Ascending aorta (tissue), 2 donors: ENCODE data around the gene ACCS. TPM values are rescaled to one million over a fixed set of nuclear protein-coding genes. Genes with fewer than 3 reads are reported as not detected.
A peak's percentile ranks its signal among the peaks of the same experiment; 100 is the strongest.

Experiments used
- DNase-seq, 2 donors: peaks; one replicate each; pipeline ENCODE4 v3.0.0-alpha.2; 2019; ENCODE audit warnings: low spot score in 2 of 2
- H3K27ac ChIP-seq, 2 donors: fragments of 200-600 bp; sonication (generic); one replicate each; pipeline ENCODE4 v1.5.1; 2016 to 2017; ENCODE audit warnings: mild to moderate bottlenecking in 1 of 2
- H3K27me3 ChIP-seq: fragments of 200-600 bp; sonication (generic); one replicate; pipeline ENCODE4 v1.5.1; 2017
- H3K36me3 ChIP-seq, 2 donors: fragments of 200-600 bp; sonication (generic); one replicate each; pipeline ENCODE4 v1.5.1; 2016
- H3K4me1 ChIP-seq, 2 donors: fragments of 200-600 bp; sonication (generic); one replicate each; pipeline ENCODE4 v1.5.1; 2016 to 2017; ENCODE audit warnings: mild to moderate bottlenecking in 1 of 2
- H3K4me3 ChIP-seq, 2 donors: fragments of 200-600 bp; sonication (generic); one replicate each; pipeline ENCODE4 v1.5.1; 2016 to 2017; ENCODE audit warnings: mild to moderate bottlenecking in 1 of 2
- H3K9me3 ChIP-seq, 2 donors: fragments of 200-600 bp; sonication (generic); one replicate each; pipeline ENCODE4 v1.5.1; 2016
- CTCF ChIP-seq, 3 experiments: fragments of 200-600 bp in 2 of 3; fragments of 450-650 bp in 1 of 3; sonication (generic) in 2 of 3; IDR thresholded peaks; one replicate each; pipeline ENCODE4 v1.5.1; 2016 to 2019; ENCODE audit warnings: antibody characterized with exemption in 3 of 3, mild to moderate bottlenecking in 1 of 3, moderate library complexity in 1 of 3
- intact Hi-C: fragments of 100-400 bp; cut with DNase I; formaldehyde crosslinking; loops from one replicate; pipeline ENCODE4 v1.15.1; 2023
- total RNA-seq: library from RNA; depleted of rRNA; stranded (reverse); fragments of >200 nt; gene quantifications from one replicate; pipeline ENCODE4 v1.1.0, GENCODE V29; 2016

The ACCS gene
- total RNA-seq, 1 donor from 2014 or later = 8.5 TPM

DNA sequence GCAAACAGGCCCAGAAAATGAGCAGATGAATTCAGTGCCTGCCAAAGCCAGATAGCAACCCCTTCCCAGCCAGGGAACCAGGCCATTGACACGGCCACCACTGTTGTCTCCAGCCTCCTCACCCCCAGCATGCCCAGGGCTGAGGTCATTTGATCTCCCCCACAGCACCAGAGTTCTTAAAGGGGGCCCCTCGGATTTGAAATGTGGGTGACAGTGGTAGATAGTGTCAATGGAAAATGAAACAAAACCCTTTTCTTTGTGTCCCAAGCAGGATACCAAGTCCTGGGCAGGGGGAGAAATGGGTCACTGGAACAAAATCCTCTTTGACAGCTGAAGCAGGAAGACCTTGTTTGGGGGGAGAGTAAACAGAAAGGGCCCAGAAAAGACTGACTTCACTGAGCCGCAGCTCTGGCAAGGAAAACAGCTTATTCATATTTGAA is 32.6 kb upstream of the ACCS start:
- Histone ChIP-seq H3K4me1 (peaks cover 33 to 50% of the 10 kb centered on the region in 2 donors), H3K4me3 (no peak overlapping the region)

GRCh38 chr11:44033856-44034255 is 32.2 kb upstream of the ACCS start:
- TF ChIP-seq CTCF (IDR thresholded peaks at IDR 0.05) = no peak
- peak overlapping the region; percentile 92 to 96 for H3K27ac ChIP-seq
- peaks cover 33 to 46% of the 10 kb centered on the region in 2 donors for H3K4me1 ChIP-seq
- DNase-seq = no peak
- H3K9me3 ChIP-seq = no peaks in the 10 kb centered on the region
- no peaks in the 10 kb centered on the region for H3K27me3 ChIP-seq
- H3K4me3 ChIP-seq = no peak overlapping the region
- intact Hi-C loops = loop anchor here (5.0 kb wide), 3 partner anchors 72 to 347 kb away; no protein-coding TSS in a partner anchor
- H3K36me3 ChIP-seq = no peaks in the 10 kb centered on the region

More for the DNA sequence above, 32.6 kb upstream of the ACCS start:
- DNase-seq = no peak
- H3K27ac ChIP-seq = peak overlapping the region; percentile 92 to 96
- TF ChIP-seq CTCF (IDR thresholded peaks at IDR 0.05) = no peak
- no peaks in the 10 kb centered on the region for H3K36me3 ChIP-seq
- intact Hi-C loops = loop anchor here (5.0 kb wide), 3 partner anchors 71 to 346 kb away; no protein-coding TSS in a partner anchor
- H3K27me3 ChIP-seq = no peaks in the 10 kb centered on the region
- H3K9me3 ChIP-seq = no peaks in the 10 kb centered on the region

GRCh38 chr11:44034639-44035038 is 31.4 kb upstream of the ACCS start:
- no peak for DNase-seq
- H3K27ac ChIP-seq = peak overlapping the region; percentile 92 to 96

GRCh38 chr11:44036811-44037657 is 29.0 kb upstream of the ACCS start:
- peak overlapping the region; percentile 92 to 96 for H3K27ac ChIP-seq
- H3K9me3 ChIP-seq = no peaks in the 10 kb centered on the region
- no peak overlapping the region for H3K4me3 ChIP-seq
- peak; percentile 64 to 95 for DNase-seq
- TF ChIP-seq CTCF (IDR thresholded peaks at IDR 0.05) = peak; percentile 84 to 92 (median 88)
- intact Hi-C loops = loop anchor here (1.0 to 2.0 kb wide), 3 partner anchors 48 to 147 kb away; no protein-coding TSS in a partner anchor
- peaks cover 14 to 25% of the 10 kb centered on the region in 2 donors for H3K4me1 ChIP-seq
- no peaks in the 10 kb centered on the region for H3K27me3 ChIP-seq
- no peaks in the 10 kb centered on the region for H3K36me3 ChIP-seq

More at GRCh38 chr11:44034639-44035038, 31.4 kb upstream of the ACCS start:
- TF ChIP-seq CTCF (IDR thresholded peaks at IDR 0.05) = no peak
- Histone ChIP-seq H3K4me3 (no peak overlapping the region), H3K4me1 (peaks cover 27 to 39% of the 10 kb centered on the region in 2 donors), H3K27me3 (no peaks in the 10 kb centered on the region), H3K9me3 (no peaks in the 10 kb centered on the region), H3K36me3 (no peaks in the 10 kb centered on the region)
- intact Hi-C loops = loop anchor here (5.0 kb wide), 3 partner anchors 72 to 347 kb away; no protein-coding TSS in a partner anchor

- H3K4me1 ChIP-seq = peaks cover 11 to 19% of the 10 kb centered on the region in 2 donors
- TF ChIP-seq CTCF (IDR thresholded peaks at IDR 0.05) = no peak
- no peak overlapping the region for H3K4me3 ChIP-seq
- no peaks in the 10 kb centered on the region for H3K36me3 ChIP-seq
- no peaks in the 10 kb centered on the region for H3K27me3 ChIP-seq
- no peak overlapping the region for H3K27ac ChIP-seq
- H3K9me3 ChIP-seq = no peaks in the 10 kb centered on the region
- intact Hi-C loops = loop anchor here (1.0 to 2.0 kb wide), 3 partner anchors 49 to 147 kb away; no protein-coding TSS in a partner anchor
- no peak for DNase-seq
Measured at GRCh38 chr11:44037658-44037998, 28.4 kb upstream of the ACCS start.
